ENCODE results near the gene DHPS. TPM values are rescaled to one million over a fixed set of nuclear protein-coding genes. Genes with fewer than 3 reads are reported as not detected.
"Not testable (repeated sequence)": the region's sequence is repeated elsewhere in the genome, so short reads cannot be mapped to it uniquely, and the experiment has no call there.

DHPS gene
- total and polyA plus RNA-seq, 2 of the 13 experiments (the other 11 are each of a cell fraction or from before 2014, with no cell fraction given) = 43.3 to 84.3 TPM

DNA sequence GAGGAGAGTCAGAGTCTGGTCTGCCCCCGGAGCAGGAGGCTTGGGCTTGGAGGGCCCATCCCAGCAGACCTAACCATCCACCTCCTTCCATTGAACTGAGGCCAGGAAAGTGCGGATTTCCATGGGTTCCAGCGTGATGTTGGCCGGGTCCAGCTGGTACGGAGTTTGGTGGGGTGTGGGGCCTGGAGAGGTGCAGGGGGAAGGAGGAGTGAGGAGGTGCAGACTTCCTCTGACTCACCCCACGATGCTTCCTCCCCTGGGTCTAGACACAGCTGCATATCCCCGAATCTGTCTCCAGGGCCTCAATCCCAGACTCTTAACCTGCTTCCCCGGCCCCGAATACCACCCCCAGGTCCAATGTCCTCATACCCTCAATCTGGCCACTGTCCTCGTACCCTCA lies 35.1 kb downstream of the DHPS start:
- no peak for DNase-seq (ENCODE audit: low spot score)
- WGBS (ENCODE audit: low lambda C conversion rate) = 88% methylated on average over 9 of the region's 10 CpGs
- TF ChIP-seq TCF7 (IDR thresholded peaks at IDR 0.05; ENCODE audit: low read depth) = no peak
- TF ChIP-seq STAG1 (CRISPR knock-in tag; IDR thresholded peaks at IDR 0.05) = no peak
- no peak for TF ChIP-seq NCOR1 (IDR thresholded peaks at IDR 0.05; ENCODE audit: borderline replicate concordance, low read length)
- no peak for TF ChIP-seq GTF3A (CRISPR knock-in tag; conservative IDR thresholded peaks at IDR 0.05)
- TF ChIP-seq ZNF790 (CRISPR knock-in tag; IDR thresholded peaks at IDR 0.05; ENCODE audit: borderline replicate concordance) = no peak
- no peak for TF ChIP-seq SUZ12 (IDR thresholded peaks at IDR 0.05; ENCODE audit: low read depth, low read length)
- TF ChIP-seq, protein P1, sequence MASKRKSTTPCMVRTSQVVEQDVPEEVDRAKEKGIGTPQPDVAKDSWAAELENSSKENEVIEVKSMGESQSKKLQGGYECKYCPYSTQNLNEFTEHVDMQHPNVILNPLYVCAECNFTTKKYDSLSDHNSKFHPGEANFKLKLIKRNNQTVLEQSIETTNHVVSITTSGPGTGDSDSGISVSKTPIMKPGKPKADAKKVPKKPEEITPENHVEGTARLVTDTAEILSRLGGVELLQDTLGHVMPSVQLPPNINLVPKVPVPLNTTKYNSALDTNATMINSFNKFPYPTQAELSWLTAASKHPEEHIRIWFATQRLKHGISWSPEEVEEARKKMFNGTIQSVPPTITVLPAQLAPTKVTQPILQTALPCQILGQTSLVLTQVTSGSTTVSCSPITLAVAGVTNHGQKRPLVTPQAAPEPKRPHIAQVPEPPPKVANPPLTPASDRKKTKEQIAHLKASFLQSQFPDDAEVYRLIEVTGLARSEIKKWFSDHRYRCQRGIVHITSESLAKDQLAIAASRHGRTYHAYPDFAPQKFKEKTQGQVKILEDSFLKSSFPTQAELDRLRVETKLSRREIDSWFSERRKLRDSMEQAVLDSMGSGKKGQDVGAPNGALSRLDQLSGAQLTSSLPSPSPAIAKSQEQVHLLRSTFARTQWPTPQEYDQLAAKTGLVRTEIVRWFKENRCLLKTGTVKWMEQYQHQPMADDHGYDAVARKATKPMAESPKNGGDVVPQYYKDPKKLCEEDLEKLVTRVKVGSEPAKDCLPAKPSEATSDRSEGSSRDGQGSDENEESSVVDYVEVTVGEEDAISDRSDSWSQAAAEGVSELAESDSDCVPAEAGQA (IDR thresholded peaks at IDR 0.05; ENCODE audit: low read depth) = no peak
- TF ChIP-seq, protein P1 (CRISPR knock-in tag; IDR thresholded peaks at IDR 0.05; ENCODE audit: borderline replicate concordance) = no peak
- TF ChIP-seq HOXA3 (CRISPR knock-in tag; IDR thresholded peaks at IDR 0.05) = no peak
- TF ChIP-seq, protein P2, sequence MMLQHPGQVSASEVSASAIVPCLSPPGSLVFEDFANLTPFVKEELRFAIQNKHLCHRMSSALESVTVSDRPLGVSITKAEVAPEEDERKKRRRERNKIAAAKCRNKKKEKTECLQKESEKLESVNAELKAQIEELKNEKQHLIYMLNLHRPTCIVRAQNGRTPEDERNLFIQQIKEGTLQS (CRISPR knock-in tag; IDR thresholded peaks at IDR 0.05) = no peak
- TF ChIP-seq ZNF343 (CRISPR knock-in tag; IDR thresholded peaks at IDR 0.05) = no peak
- no peak for TF ChIP-seq WIZ (CRISPR knock-in tag; IDR thresholded peaks at IDR 0.05)
- Histone ChIP-seq H3K4me2 (ENCODE audit: low read depth, low read length) (no peak overlapping the region), H3K79me2 (ENCODE audit: insufficient read depth, low read length) (no peaks in the 10 kb centered on the region), H3K9ac (ENCODE audit: insufficient read depth, low read depth, low read length) (no peak overlapping the region), H3K36me3 (replicated peaks in 1 of 2; ENCODE audit: control insufficient read depth in 1 of 2, insufficient read depth in 2 of 2, low read length in 2 of 2) (no peaks in the 10 kb centered on the region), H3K27ac (ENCODE audit: extremely low read length, insufficient read depth, low read length) (no peak overlapping the region), H3K9me3 (ENCODE audit: low read length) (no peaks in the 10 kb centered on the region), H3K4me1 (ENCODE audit: insufficient read depth, low read length) (no peaks in the 10 kb centered on the region), H3K27me3 (ENCODE audit: control insufficient read depth in 1 of 2, insufficient read depth in 2 of 2, low read length in 2 of 2) (no peaks in the 10 kb centered on the region), H2AFZ (ENCODE audit: low read length) (no peak overlapping the region), H3K4me3 (replicated peaks in 1 of 3; ENCODE audit: insufficient read depth in 1 of 3, low read depth in 2 of 3, low read length in 3 of 3) (no peak overlapping the region), H4K20me1 (ENCODE audit: insufficient read depth, low read length) (no peaks in the 10 kb centered on the region)
- ATAC-seq = no peak
- in situ Hi-C loops (cut with HindIII; ENCODE audit: extremely low pct_ligation_motif_present, low pct_unique_long_range_greater_than_20kb) (no loop called here), intact Hi-C loops (cut with micrococcal nuclease; ENCODE audit: unreplicated experiment) (no loop called here)
- ChIA-PET POLR2A (no interaction called here), CTCF (ENCODE audit: low intra/inter-chr PET ratio, low total read pairs) (no interaction called here)
- BruUV-seq (replicated peaks) = no TSS peak
- no peak for FAIRE-seq

DNA sequence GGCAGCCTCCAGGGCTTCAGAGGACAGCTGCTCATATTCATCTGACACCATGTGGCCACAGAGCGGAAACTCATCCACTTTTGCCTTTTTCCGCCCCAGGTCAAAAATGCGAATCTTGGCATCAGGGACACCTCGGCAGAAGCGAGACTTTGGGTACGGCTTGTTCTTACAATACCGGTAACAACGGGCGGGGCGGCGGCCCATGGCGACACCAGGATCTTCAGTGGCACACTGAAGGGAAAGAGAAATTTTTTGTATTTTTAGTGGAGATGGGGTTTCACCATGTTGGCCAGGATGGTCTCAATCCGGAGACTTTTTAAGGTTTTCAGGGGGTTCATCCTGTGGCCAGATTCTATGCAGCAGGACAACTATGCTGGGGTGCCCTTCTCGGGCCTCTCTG lies 38.0 kb downstream of the DHPS start:
- DNase-seq (ENCODE audit: low spot score); H3K27me3 ChIP-seq (ENCODE audit: control insufficient read depth in 1 of 2, insufficient read depth in 2 of 2, low read length in 2 of 2); H3K4me3 ChIP-seq (replicated peaks in 1 of 3; ENCODE audit: insufficient read depth in 1 of 3, low read depth in 2 of 3, low read length in 3 of 3); H4K20me1 ChIP-seq (ENCODE audit: insufficient read depth, low read length); intact Hi-C loops (cut with micrococcal nuclease; ENCODE audit: unreplicated experiment); H3K36me3 ChIP-seq (replicated peaks in 1 of 2; ENCODE audit: control insufficient read depth in 1 of 2, insufficient read depth in 2 of 2, low read length in 2 of 2); BruUV-seq (replicated peaks); H2AFZ ChIP-seq (ENCODE audit: low read length); POLR2A ChIA-PET; CTCF ChIA-PET (ENCODE audit: low intra/inter-chr PET ratio, low total read pairs); ATAC-seq; H3K9me3 ChIP-seq (ENCODE audit: low read length); H3K4me2 ChIP-seq (ENCODE audit: low read depth, low read length); FAIRE-seq; H3K79me2 ChIP-seq (ENCODE audit: insufficient read depth, low read length); H3K27ac ChIP-seq (ENCODE audit: extremely low read length, insufficient read depth, low read length); H3K9ac ChIP-seq (ENCODE audit: insufficient read depth, low read depth, low read length); in situ Hi-C loops (cut with HindIII; ENCODE audit: extremely low pct_ligation_motif_present, low pct_unique_long_range_greater_than_20kb): not testable (repeated sequence)
- H3K4me1 ChIP-seq (ENCODE audit: insufficient read depth, low read length) = peaks cover 11% of the 10 kb centered on the region; the same call in 1 of the 2 replicates
- 91% methylated on average over 14 of the region's 14 CpGs for WGBS (ENCODE audit: low lambda C conversion rate)
